Dendritic cell treated with granulocyte-macrophage colony-stimulating factor and Interleukin-4, amounts not matched to agents 40 ng/mL and 50 ng/mL, for 4 days (primary cell): ENCODE data around the gene CDKN2AIP.

Source experiments
- H3K27ac Mint-ChIP-seq: one replicate; pipeline ENCODE4 v1.8.0; 2022; ENCODE audit warnings: mild to moderate bottlenecking, mixed read lengths
- H3K27me3 Mint-ChIP-seq: one replicate; pipeline ENCODE4 v1.8.0; 2022; ENCODE audit warnings: mild to moderate bottlenecking, mixed read lengths
- H3K36me3 Mint-ChIP-seq: one replicate; pipeline ENCODE4 v1.8.0; 2022; ENCODE audit warnings: low read depth, mixed read lengths
- H3K4me1 Mint-ChIP-seq: one replicate; pipeline ENCODE4 v1.8.0; 2022; ENCODE audit warnings: low read depth, mixed read lengths
- H3K4me3 Mint-ChIP-seq: one replicate; pipeline ENCODE4 v1.8.0; 2022; ENCODE audit warnings: mild to moderate bottlenecking, moderate library complexity, mixed read lengths
- H3K9me3 Mint-ChIP-seq: one replicate; pipeline ENCODE4 v1.8.0; 2022; ENCODE audit warnings: mixed read lengths
- intact Hi-C: fragments of 100-400 bp; cut with micrococcal nuclease; formaldehyde crosslinking; loops from one replicate; pipeline ENCODE4 v1.15.0; 2022

CDKN2AIP gene, protein sequence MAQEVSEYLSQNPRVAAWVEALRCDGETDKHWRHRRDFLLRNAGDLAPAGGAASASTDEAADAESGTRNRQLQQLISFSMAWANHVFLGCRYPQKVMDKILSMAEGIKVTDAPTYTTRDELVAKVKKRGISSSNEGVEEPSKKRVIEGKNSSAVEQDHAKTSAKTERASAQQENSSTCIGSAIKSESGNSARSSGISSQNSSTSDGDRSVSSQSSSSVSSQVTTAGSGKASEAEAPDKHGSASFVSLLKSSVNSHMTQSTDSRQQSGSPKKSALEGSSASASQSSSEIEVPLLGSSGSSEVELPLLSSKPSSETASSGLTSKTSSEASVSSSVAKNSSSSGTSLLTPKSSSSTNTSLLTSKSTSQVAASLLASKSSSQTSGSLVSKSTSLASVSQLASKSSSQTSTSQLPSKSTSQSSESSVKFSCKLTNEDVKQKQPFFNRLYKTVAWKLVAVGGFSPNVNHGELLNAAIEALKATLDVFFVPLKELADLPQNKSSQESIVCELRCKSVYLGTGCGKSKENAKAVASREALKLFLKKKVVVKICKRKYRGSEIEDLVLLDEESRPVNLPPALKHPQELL

GRCh38 chr4:183444214-183445096, at the start of gene CDKN2AIP:
Gene CDKN2AIP, plus strand, starts transcription at chr4:183444636. Its CDS starts 162 bp downstream, at chr4:183444798.
- Mint-ChIP-seq H3K4me1 (peaks cover 30% of the 10 kb centered on the region), H3K4me3 (peak within 1 kb of the TSS; percentile 93), H3K27me3 (no peaks in the 10 kb centered on the region), H3K27ac (peak within 1 kb of the TSS; percentile 96), H3K36me3 (peaks cover 49% of the 10 kb centered on the region), H3K9me3 (no peaks in the 10 kb centered on the region)
- intact Hi-C loops: loop anchor here (1.0 to 2.0 kb wide), 3 partner anchors 24 to 60 kb away; no protein-coding TSS in a partner anchor

GRCh38 chr4:183395395-183395794, 49.0 kb upstream of the CDKN2AIP start:
- intact Hi-C loops: loop anchor here (10.0 kb wide), 1 partner anchor 461 kb away; no protein-coding TSS in a partner anchor
- no peak overlapping the region for H3K4me3 Mint-ChIP-seq
- H3K27ac Mint-ChIP-seq: no peak overlapping the region
- H3K9me3 Mint-ChIP-seq: no peaks in the 10 kb centered on the region
- peaks cover 58% of the 10 kb centered on the region for H3K4me1 Mint-ChIP-seq
- H3K36me3 Mint-ChIP-seq: no peaks in the 10 kb centered on the region
- peaks cover 3% of the 10 kb centered on the region for H3K27me3 Mint-ChIP-seq

GRCh38 chr4:183396227-183396637, 48.2 kb upstream of the CDKN2AIP start:
- Mint-ChIP-seq H3K9me3 (no peaks in the 10 kb centered on the region), H3K4me1 (peaks cover 53% of the 10 kb centered on the region), H3K27me3 (peaks cover 4% of the 10 kb centered on the region), H3K27ac (no peak overlapping the region), H3K4me3 (no peak overlapping the region), H3K36me3 (no peaks in the 10 kb centered on the region)
- intact Hi-C loops: loop anchor here (10.0 kb wide), 1 partner anchor 461 kb away; no protein-coding TSS in a partner anchor

- Mint-ChIP-seq H3K27ac (peak overlapping the region; percentile 97), H3K27me3 (peaks cover 10% of the 10 kb centered on the region), H3K4me1 (peaks cover 40% of the 10 kb centered on the region), H3K4me3 (peak overlapping the region; percentile 82), H3K36me3 (no peaks in the 10 kb centered on the region), H3K9me3 (no peaks in the 10 kb centered on the region)
- intact Hi-C loops: loop anchor here (1.0 to 10.0 kb wide), 4 partner anchors 46 to 463 kb away; partner anchors contain the start of genes CDKN2AIP and WWC2
Measured at GRCh38 chr4:183397741-183398297, 46.6 kb upstream of the CDKN2AIP start.

GRCh38 chr4:183398298-183399125, 45.9 kb upstream of the CDKN2AIP start:
- peak overlapping the region; percentile 82 for H3K4me3 Mint-ChIP-seq
- H3K9me3 Mint-ChIP-seq: no peaks in the 10 kb centered on the region
- H3K4me1 Mint-ChIP-seq: peaks cover 42% of the 10 kb centered on the region
- H3K27me3 Mint-ChIP-seq: peaks cover 10% of the 10 kb centered on the region
- H3K36me3 Mint-ChIP-seq: no peaks in the 10 kb centered on the region
- peak overlapping the region; percentile 97 for H3K27ac Mint-ChIP-seq
- intact Hi-C loops: loop anchor here (1.0 to 10.0 kb wide), 4 partner anchors 46 to 464 kb away; partner anchors contain the start of genes CDKN2AIP and WWC2

GRCh38 chr4:183399126-183399522, 45.3 kb upstream of the CDKN2AIP start:
- Mint-ChIP-seq H3K9me3 (no peaks in the 10 kb centered on the region), H3K27me3 (peaks cover 12% of the 10 kb centered on the region), H3K36me3 (no peaks in the 10 kb centered on the region), H3K4me3 (peak overlapping the region; percentile 82), H3K27ac (peak overlapping the region; percentile 97), H3K4me1 (peaks cover 47% of the 10 kb centered on the region)
- intact Hi-C loops: loop anchor here (2.0 to 10.0 kb wide), 2 partner anchors 300 to 464 kb away; partner anchors contain the start of gene WWC2

DNA sequence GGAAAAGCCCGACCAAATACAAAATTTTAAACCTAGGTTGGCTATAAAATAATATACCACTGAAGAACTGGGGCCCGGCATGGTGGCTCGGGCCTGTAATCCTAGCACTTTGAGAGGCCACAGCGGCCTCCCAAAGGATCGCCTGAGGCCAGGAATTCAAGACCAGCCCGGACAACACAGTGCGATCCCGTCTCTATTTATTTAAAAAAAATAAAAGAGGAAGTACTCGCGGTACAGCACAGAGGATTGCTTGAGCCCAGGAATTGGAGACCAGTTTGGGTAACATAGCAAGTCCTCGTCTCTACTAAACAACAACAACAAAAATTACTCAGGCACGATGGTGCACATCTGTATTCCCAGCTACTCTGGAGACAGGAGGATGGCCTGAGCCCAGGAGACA, 44.8 kb upstream of the CDKN2AIP start:
- peaks cover 47% of the 10 kb centered on the region for H3K4me1 Mint-ChIP-seq
- intact Hi-C loops: loop anchor here (2.0 to 10.0 kb wide), 3 partner anchors 301 to 465 kb away; partner anchors contain the start of gene WWC2
- no peaks in the 10 kb centered on the region for H3K36me3 Mint-ChIP-seq
- no peak overlapping the region for H3K27ac Mint-ChIP-seq
- H3K9me3 Mint-ChIP-seq: no peaks in the 10 kb centered on the region
- no peak overlapping the region for H3K4me3 Mint-ChIP-seq
- H3K27me3 Mint-ChIP-seq: peaks cover 12% of the 10 kb centered on the region

DNA sequence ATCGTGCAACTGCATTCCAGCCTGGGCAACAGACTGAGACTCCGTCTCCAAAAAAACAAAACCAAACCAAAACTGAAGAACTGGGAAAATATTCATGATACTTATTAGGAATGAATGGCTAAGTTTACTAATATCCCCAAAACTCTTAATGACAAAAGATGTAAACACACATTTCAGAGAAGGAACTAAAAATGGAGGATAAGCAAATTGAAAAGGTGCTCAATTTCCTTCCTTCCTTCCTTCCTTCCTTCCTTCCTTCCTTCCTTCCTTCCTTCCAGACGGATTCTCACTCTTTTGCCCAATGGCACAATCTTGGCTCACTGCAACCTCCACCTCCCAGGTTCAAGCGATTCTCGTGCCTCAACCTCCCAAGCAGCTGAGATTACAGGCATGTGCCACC, 44.4 kb upstream of the CDKN2AIP start:
- intact Hi-C loops: loop anchor here (10.0 kb wide), 1 partner anchor 325 kb away; no protein-coding TSS in a partner anchor
- no peaks in the 10 kb centered on the region for H3K36me3 Mint-ChIP-seq
- H3K4me1 Mint-ChIP-seq: peaks cover 47% of the 10 kb centered on the region
- no peak overlapping the region for H3K4me3 Mint-ChIP-seq
- H3K27me3 Mint-ChIP-seq: peaks cover 12% of the 10 kb centered on the region
- no peaks in the 10 kb centered on the region for H3K9me3 Mint-ChIP-seq
- no peak overlapping the region for H3K27ac Mint-ChIP-seq

DNA sequence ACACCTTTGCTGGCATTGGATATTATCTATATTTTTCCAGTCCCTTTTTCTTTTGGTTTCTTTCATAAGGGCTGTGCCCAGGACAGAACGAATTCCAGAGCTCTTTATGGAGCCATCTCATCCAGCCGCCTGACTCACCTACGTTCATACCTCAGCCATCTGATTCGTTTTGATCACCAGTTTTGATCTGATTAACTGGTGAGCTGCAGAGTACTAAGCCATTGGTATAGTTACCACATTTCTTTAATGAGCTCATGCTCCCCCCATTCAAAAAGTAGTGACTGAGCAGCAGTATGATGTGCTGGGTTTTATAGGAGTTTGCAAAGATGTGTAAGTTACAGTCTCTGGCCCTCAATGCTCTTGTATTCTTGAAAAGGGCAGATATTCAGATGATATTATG, 43.0 kb upstream of the CDKN2AIP start:
- Mint-ChIP-seq H3K27ac (no peak overlapping the region), H3K9me3 (no peaks in the 10 kb centered on the region), H3K27me3 (peaks cover 12% of the 10 kb centered on the region), H3K4me3 (no peak overlapping the region), H3K4me1 (peaks cover 46% of the 10 kb centered on the region), H3K36me3 (no peaks in the 10 kb centered on the region)
- intact Hi-C loops: loop anchor here (10.0 kb wide), 1 partner anchor 327 kb away; no protein-coding TSS in a partner anchor

DNA sequence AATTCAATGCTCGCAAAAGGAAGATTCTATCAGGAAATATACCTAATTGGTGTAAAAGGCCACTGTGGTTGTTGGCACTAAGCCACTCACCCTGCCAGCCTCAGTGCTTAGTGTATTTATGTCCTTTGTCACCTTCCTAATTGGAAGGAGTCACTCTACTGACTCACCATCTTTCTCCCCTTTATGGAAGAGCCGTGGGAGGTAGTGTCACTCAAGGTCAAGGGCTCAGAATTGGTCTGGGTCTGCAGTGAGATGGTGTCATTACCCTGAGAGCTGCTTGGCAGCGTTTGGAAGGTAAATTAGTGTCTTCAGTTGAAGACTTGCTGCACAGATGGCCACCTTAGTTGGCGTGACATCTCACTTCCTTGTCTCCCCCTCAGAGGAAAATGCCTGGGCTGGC, 41.7 kb upstream of the CDKN2AIP start:
- peaks cover 15% of the 10 kb centered on the region for H3K27me3 Mint-ChIP-seq

DNA sequence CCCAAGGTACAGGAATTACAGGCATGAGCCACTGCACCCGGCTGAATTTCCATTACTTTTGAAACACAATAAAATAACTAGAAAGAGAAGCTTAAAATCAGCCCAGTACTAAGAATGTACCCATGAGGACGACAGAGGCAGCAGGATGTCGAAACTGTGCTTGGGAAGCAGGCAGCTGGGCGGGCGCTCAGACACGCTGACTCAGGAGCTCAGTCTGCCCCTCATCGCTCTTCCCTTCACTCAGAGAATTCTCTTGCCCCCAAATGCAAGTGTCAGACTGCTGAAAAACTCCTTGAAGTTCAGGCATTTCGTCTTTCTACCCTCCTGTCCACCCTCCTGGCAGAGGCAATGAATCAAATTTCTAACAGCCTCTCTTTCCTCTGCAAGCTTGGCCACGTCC, 41.0 kb upstream of the CDKN2AIP start:
- Mint-ChIP-seq H3K4me3 (no peak overlapping the region), H3K36me3 (no peaks in the 10 kb centered on the region), H3K4me1 (peaks cover 41% of the 10 kb centered on the region), H3K9me3 (no peaks in the 10 kb centered on the region), H3K27ac (no peak overlapping the region), H3K27me3 (peaks cover 19% of the 10 kb centered on the region)
- intact Hi-C loops: loop anchor here (10.0 kb wide), 1 partner anchor 329 kb away; no protein-coding TSS in a partner anchor

More for the DNA sequence above, 41.7 kb upstream of the CDKN2AIP start:
- Mint-ChIP-seq H3K4me1 (peaks cover 44% of the 10 kb centered on the region), H3K36me3 (no peaks in the 10 kb centered on the region), H3K9me3 (no peaks in the 10 kb centered on the region), H3K27ac (no peak overlapping the region), H3K4me3 (no peak overlapping the region)
- intact Hi-C loops: loop anchor here (10.0 kb wide), 1 partner anchor 328 kb away; no protein-coding TSS in a partner anchor

- Mint-ChIP-seq H3K36me3 (no peaks in the 10 kb centered on the region), H3K4me3 (no peak overlapping the region), H3K27ac (no peak overlapping the region), H3K27me3 (peaks cover 18% of the 10 kb centered on the region), H3K9me3 (no peaks in the 10 kb centered on the region), H3K4me1 (peaks cover 41% of the 10 kb centered on the region)
- intact Hi-C loops: loop anchor here (10.0 kb wide), 1 partner anchor 329 kb away; no protein-coding TSS in a partner anchor
Measured at GRCh38 chr4:183403961-183404360, 40.5 kb upstream of the CDKN2AIP start.
